SK-N-SH (cell line): ENCODE measurements around the gene MRPL2.

Experiments
- ELF1 ChIP-seq: IDR thresholded peaks from 2 replicates; pipeline ENCODE4 v1.4.0; 2012
- EP300 ChIP-seq, 2 experiments: IDR thresholded peaks; 2 replicates each; pipeline versions ENCODE4 v1.4.0 to v1.6.1; 2012; ENCODE audit warnings: borderline replicate concordance in 1 of 2, low read depth in 1 of 2, low read length in 1 of 2
- MEF2A ChIP-seq: IDR thresholded peaks from 2 replicates; pipeline ENCODE4 v1.4.0; 2012; ENCODE audit warnings: low read depth, borderline replicate concordance
- MXI1 ChIP-seq: IDR thresholded peaks from 2 replicates; pipeline ENCODE4 v1.6.1; 2012; ENCODE audit warnings: mild to moderate bottlenecking, low read depth, low read length, improper control_type of control experiment
- SMC3 ChIP-seq: IDR thresholded peaks from 2 replicates; pipeline ENCODE4 v1.6.1; 2012; ENCODE audit warnings: low read depth, low read length, improper control_type of control experiment
- TEAD4 ChIP-seq: IDR thresholded peaks from 2 replicates; pipeline ENCODE4 v1.4.0; 2012; ENCODE audit warnings: mild to moderate bottlenecking, borderline replicate concordance; ENCODE audit not compliant: insufficient read depth
- TF ChIP-seq, protein P1 (sequence below): fragments of 200-600 bp; sonication (generic); IDR thresholded peaks from 2 replicates; pipeline ENCODE4 v1.6.1; 2017; ENCODE audit warnings: antibody characterized with exemption, mild to moderate bottlenecking, moderate library complexity
- TF ChIP-seq, protein P2 (sequence below): IDR thresholded peaks from 2 replicates; pipeline ENCODE4 v1.6.1; 2012; ENCODE audit warnings: mild to moderate bottlenecking, low read depth, low read length, moderate library complexity

DNA sequence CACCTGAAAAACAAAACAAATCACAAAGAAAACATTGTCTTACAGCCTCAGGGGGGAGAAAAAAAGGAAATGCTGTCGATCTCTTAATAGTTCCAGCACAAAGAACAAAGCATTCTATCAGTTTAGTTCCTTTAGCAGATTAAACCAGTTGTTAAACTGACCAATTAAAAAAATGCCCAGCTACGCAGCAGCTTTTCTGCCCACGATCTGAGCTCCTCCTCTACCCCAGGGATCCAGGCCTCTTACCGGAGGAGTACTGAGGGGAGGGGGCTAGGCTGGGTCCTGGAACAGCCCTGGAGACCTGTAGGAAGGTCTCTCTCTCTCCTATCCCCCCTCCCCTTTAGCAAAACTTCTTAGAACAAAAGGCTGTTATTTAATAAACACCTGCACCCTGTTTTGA is 30.2 kb upstream of the MRPL2 start:
- TF ChIP-seq, protein P1, sequence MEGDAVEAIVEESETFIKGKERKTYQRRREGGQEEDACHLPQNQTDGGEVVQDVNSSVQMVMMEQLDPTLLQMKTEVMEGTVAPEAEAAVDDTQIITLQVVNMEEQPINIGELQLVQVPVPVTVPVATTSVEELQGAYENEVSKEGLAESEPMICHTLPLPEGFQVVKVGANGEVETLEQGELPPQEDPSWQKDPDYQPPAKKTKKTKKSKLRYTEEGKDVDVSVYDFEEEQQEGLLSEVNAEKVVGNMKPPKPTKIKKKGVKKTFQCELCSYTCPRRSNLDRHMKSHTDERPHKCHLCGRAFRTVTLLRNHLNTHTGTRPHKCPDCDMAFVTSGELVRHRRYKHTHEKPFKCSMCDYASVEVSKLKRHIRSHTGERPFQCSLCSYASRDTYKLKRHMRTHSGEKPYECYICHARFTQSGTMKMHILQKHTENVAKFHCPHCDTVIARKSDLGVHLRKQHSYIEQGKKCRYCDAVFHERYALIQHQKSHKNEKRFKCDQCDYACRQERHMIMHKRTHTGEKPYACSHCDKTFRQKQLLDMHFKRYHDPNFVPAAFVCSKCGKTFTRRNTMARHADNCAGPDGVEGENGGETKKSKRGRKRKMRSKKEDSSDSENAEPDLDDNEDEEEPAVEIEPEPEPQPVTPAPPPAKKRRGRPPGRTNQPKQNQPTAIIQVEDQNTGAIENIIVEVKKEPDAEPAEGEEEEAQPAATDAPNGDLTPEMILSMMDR: no peak
- TF ChIP-seq TEAD4: no peak
- TF ChIP-seq, protein P2, sequence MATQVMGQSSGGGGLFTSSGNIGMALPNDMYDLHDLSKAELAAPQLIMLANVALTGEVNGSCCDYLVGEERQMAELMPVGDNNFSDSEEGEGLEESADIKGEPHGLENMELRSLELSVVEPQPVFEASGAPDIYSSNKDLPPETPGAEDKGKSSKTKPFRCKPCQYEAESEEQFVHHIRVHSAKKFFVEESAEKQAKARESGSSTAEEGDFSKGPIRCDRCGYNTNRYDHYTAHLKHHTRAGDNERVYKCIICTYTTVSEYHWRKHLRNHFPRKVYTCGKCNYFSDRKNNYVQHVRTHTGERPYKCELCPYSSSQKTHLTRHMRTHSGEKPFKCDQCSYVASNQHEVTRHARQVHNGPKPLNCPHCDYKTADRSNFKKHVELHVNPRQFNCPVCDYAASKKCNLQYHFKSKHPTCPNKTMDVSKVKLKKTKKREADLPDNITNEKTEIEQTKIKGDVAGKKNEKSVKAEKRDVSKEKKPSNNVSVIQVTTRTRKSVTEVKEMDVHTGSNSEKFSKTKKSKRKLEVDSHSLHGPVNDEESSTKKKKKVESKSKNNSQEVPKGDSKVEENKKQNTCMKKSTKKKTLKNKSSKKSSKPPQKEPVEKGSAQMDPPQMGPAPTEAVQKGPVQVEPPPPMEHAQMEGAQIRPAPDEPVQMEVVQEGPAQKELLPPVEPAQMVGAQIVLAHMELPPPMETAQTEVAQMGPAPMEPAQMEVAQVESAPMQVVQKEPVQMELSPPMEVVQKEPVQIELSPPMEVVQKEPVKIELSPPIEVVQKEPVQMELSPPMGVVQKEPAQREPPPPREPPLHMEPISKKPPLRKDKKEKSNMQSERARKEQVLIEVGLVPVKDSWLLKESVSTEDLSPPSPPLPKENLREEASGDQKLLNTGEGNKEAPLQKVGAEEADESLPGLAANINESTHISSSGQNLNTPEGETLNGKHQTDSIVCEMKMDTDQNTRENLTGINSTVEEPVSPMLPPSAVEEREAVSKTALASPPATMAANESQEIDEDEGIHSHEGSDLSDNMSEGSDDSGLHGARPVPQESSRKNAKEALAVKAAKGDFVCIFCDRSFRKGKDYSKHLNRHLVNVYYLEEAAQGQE: no peak
- no peak for TF ChIP-seq MEF2A
- no peak for TF ChIP-seq SMC3
- no peak for TF ChIP-seq MXI1
- TF ChIP-seq ELF1: no peak
- no peak for TF ChIP-seq EP300 (IDR thresholded peaks at IDR 0.05; ENCODE audit: borderline replicate concordance in 1 of 2, low read depth in 1 of 2, low read length in 1 of 2)
